ENCODE data around the gene ST6GALNAC5.

The ST6GALNAC5 gene

GRCh38 chr1:77064246-77064645 is 197.0 kb downstream of the ST6GALNAC5 start:
- no peak for DNase-seq (ENCODE audit: low spot score)
- in situ Hi-C loops (cut with MboI; ENCODE audit: low pct_unique_long_range_greater_than_20kb, low sequenced_read_pairs, unreplicated experiment) = no loop called here
- no peak for TF ChIP-seq CTCF (IDR thresholded peaks at IDR 0.05; ENCODE audit: extremely low read depth, insufficient read depth, missing control alignments)

GRCh38 chr1:77065693-77066342 is 198.5 kb downstream of the ST6GALNAC5 start:
- no peak for TF ChIP-seq CTCF (IDR thresholded peaks at IDR 0.05; ENCODE audit: extremely low read depth, insufficient read depth, missing control alignments)
- in situ Hi-C loops (cut with MboI; ENCODE audit: low pct_unique_long_range_greater_than_20kb, low sequenced_read_pairs, unreplicated experiment) = no loop called here
- DNase-seq (ENCODE audit: low spot score) = no peak

- TF ChIP-seq CTCF (IDR thresholded peaks at IDR 0.05; ENCODE audit: extremely low read depth, insufficient read depth, missing control alignments) = no peak
- in situ Hi-C loops (cut with MboI; ENCODE audit: low pct_unique_long_range_greater_than_20kb, low sequenced_read_pairs, unreplicated experiment) = no loop called here
- DNase-seq (ENCODE audit: low spot score) = no peak
Measured at GRCh38 chr1:77068013-77068412, 200.7 kb downstream of the ST6GALNAC5 start.

GRCh38 chr1:77076759-77077158 is 209.5 kb downstream of the ST6GALNAC5 start:
- no peak for TF ChIP-seq CTCF (IDR thresholded peaks at IDR 0.05; ENCODE audit: extremely low read depth, insufficient read depth, missing control alignments)
- no peak for DNase-seq (ENCODE audit: low spot score)
- in situ Hi-C loops (cut with MboI; ENCODE audit: low pct_unique_long_range_greater_than_20kb, low sequenced_read_pairs, unreplicated experiment) = no loop called here

GRCh38 chr1:77081834-77082233 is 214.6 kb downstream of the ST6GALNAC5 start:
- no peak for DNase-seq (ENCODE audit: low spot score)
- in situ Hi-C loops (cut with MboI; ENCODE audit: low pct_unique_long_range_greater_than_20kb, low sequenced_read_pairs, unreplicated experiment) = no loop called here
- no peak for TF ChIP-seq CTCF (IDR thresholded peaks at IDR 0.05; ENCODE audit: extremely low read depth, insufficient read depth, missing control alignments)

GRCh38 chr1:77084457-77084856 is 217.2 kb downstream of the ST6GALNAC5 start:
- in situ Hi-C loops (cut with MboI; ENCODE audit: low pct_unique_long_range_greater_than_20kb, low sequenced_read_pairs, unreplicated experiment) = no loop called here
- no peak for TF ChIP-seq CTCF (IDR thresholded peaks at IDR 0.05; ENCODE audit: extremely low read depth, insufficient read depth, missing control alignments)
- no peak for DNase-seq (ENCODE audit: low spot score)
